ENCODE measurements around the gene ANGPTL4. TPM values are rescaled to one million over a fixed set of nuclear protein-coding genes. Genes with fewer than 3 reads are reported as not detected.

ANGPTL4 gene
- total and polyA plus RNA-seq, 2 experiments from 2014 or later: 1.9 to 2.2 TPM

DNA sequence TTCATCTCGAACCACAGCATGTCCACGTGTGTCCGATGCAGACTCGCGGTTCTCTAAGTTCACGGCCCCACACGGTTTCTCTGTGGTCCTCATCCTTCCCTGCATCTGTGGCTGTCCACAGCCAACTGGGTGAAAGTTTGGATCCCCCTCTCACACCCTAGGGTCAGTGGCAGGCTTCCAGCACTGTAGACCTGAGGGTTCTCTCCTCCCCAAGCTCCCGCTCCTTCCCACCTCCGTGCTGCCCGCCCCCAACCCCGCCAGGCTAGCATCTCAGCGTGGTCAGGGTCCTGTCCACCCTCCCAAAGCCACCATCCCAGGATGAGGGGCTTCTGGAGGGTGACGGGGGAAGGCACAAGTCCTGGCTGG is 3.0 kb downstream of the ANGPTL4 start:
- H3K4me3 Mint-ChIP-seq: 0 out of 3 replicates have a peak overlapping the region, but pooled peaks have one; percentile 33
- Histone ChIP-seq H3K36me3 (ENCODE audit: insufficient read depth) (no peaks in the 10 kb centered on the region), H3K79me2 (replicated peaks; ENCODE audit: insufficient read depth) (no peaks in the 10 kb centered on the region), H3K27me3 (ENCODE audit: insufficient read depth) (peaks cover 48% of the 10 kb centered on the region), H3K4me1 (ENCODE audit: insufficient read depth) (peaks cover 6% of the 10 kb centered on the region; the same call in 1 of the 2 replicates), H3K9me2 (ENCODE audit: insufficient read depth) (no peaks in the 10 kb centered on the region), H3K4me2 (peak overlapping the region; percentile 75), H4K20me1 (replicated peaks; ENCODE audit: insufficient read depth) (no peaks in the 10 kb centered on the region), H3F3A (replicated peaks; ENCODE audit: low read depth) (peaks cover 9% of the 10 kb centered on the region; the same call in 1 of the 2 replicates), H2AFZ (no peak overlapping the region; the same call in 1 of the 2 replicates), H3K4me3 (peak overlapping the region; percentile 47), H3K27ac (ENCODE audit: low read depth) (no peak overlapping the region)
- TF ChIP-seq, protein P1, sequence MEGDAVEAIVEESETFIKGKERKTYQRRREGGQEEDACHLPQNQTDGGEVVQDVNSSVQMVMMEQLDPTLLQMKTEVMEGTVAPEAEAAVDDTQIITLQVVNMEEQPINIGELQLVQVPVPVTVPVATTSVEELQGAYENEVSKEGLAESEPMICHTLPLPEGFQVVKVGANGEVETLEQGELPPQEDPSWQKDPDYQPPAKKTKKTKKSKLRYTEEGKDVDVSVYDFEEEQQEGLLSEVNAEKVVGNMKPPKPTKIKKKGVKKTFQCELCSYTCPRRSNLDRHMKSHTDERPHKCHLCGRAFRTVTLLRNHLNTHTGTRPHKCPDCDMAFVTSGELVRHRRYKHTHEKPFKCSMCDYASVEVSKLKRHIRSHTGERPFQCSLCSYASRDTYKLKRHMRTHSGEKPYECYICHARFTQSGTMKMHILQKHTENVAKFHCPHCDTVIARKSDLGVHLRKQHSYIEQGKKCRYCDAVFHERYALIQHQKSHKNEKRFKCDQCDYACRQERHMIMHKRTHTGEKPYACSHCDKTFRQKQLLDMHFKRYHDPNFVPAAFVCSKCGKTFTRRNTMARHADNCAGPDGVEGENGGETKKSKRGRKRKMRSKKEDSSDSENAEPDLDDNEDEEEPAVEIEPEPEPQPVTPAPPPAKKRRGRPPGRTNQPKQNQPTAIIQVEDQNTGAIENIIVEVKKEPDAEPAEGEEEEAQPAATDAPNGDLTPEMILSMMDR (conservative IDR thresholded peaks at IDR 0.05; ENCODE audit: low read depth in 2 of 2): no peak
- TF ChIP-seq POLR2AphosphoS5 (IDR thresholded peaks at IDR 0.05; ENCODE audit: low read depth) (no peak), JUNB (IDR thresholded peaks at IDR 0.05; ENCODE audit: unreplicated experiment) (no peak), EZH2phosphoT487 (IDR thresholded peaks at IDR 0.05; ENCODE audit: unreplicated experiment) (no peak)
- no peak overlapping the region for H3K27ac Mint-ChIP-seq
- peaks cover 2% of the 10 kb centered on the region; the same call in 1 of the 3 replicates for H3K9me3 Mint-ChIP-seq
- peaks cover 53% of the 10 kb centered on the region for H3K27me3 Mint-ChIP-seq (ENCODE audit: insufficient read depth, low read depth, poor library complexity)
- ATAC-seq (no peak), DNase-seq (ENCODE audit: low spot score) (no peak)
- H3K4me1 Mint-ChIP-seq: peaks cover 22% of the 10 kb centered on the region
- H3K36me3 Mint-ChIP-seq (ENCODE audit: low read depth): no peaks in the 10 kb centered on the region

- DNase-seq (ENCODE audit: low spot score): peak; percentile 84
- H3K9me2 ChIP-seq (ENCODE audit: insufficient read depth): no peaks in the 10 kb centered on the region
- H4K20me1 ChIP-seq (replicated peaks; ENCODE audit: insufficient read depth): no peaks in the 10 kb centered on the region
- peak overlapping the region; percentile 47 for H3K4me3 ChIP-seq
- no peak overlapping the region for H3K27ac ChIP-seq (ENCODE audit: low read depth)
- H3F3A ChIP-seq (replicated peaks; ENCODE audit: low read depth): peaks cover 9% of the 10 kb centered on the region; the same call in 1 of the 2 replicates
- H3K4me1 ChIP-seq (ENCODE audit: insufficient read depth): peaks cover 6% of the 10 kb centered on the region; the same call in 1 of the 2 replicates
- H3K79me2 ChIP-seq (replicated peaks; ENCODE audit: insufficient read depth): no peaks in the 10 kb centered on the region
- peaks cover 22% of the 10 kb centered on the region for H3K4me1 Mint-ChIP-seq
- ATAC-seq: peak; percentile 42
- H3K36me3 ChIP-seq (ENCODE audit: insufficient read depth): no peaks in the 10 kb centered on the region
- H2AFZ ChIP-seq: no peak overlapping the region; the same call in 1 of the 2 replicates
- no peak overlapping the region for H3K27ac Mint-ChIP-seq
- H3K36me3 Mint-ChIP-seq (ENCODE audit: low read depth): no peaks in the 10 kb centered on the region
- H3K4me3 Mint-ChIP-seq: peak overlapping the region; percentile 39; the same call in 1 of the 3 replicates
- H3K27me3 ChIP-seq (ENCODE audit: insufficient read depth): peaks cover 43% of the 10 kb centered on the region
- peaks cover 2% of the 10 kb centered on the region; the same call in 1 of the 3 replicates for H3K9me3 Mint-ChIP-seq
- peak overlapping the region; percentile 75 for H3K4me2 ChIP-seq
- peaks cover 50% of the 10 kb centered on the region for H3K27me3 Mint-ChIP-seq (ENCODE audit: insufficient read depth, low read depth, poor library complexity)
- TF ChIP-seq CREB1 (CRISPR knock-in tag; IDR thresholded peaks at IDR 0.05; ENCODE audit: low read depth): no peak
- no peak for TF ChIP-seq ZNF114 (CRISPR knock-in tag; IDR thresholded peaks at IDR 0.05)
- TF ChIP-seq EZH2phosphoT487 (IDR thresholded peaks at IDR 0.05; ENCODE audit: unreplicated experiment): no peak
- TF ChIP-seq, protein P2, sequence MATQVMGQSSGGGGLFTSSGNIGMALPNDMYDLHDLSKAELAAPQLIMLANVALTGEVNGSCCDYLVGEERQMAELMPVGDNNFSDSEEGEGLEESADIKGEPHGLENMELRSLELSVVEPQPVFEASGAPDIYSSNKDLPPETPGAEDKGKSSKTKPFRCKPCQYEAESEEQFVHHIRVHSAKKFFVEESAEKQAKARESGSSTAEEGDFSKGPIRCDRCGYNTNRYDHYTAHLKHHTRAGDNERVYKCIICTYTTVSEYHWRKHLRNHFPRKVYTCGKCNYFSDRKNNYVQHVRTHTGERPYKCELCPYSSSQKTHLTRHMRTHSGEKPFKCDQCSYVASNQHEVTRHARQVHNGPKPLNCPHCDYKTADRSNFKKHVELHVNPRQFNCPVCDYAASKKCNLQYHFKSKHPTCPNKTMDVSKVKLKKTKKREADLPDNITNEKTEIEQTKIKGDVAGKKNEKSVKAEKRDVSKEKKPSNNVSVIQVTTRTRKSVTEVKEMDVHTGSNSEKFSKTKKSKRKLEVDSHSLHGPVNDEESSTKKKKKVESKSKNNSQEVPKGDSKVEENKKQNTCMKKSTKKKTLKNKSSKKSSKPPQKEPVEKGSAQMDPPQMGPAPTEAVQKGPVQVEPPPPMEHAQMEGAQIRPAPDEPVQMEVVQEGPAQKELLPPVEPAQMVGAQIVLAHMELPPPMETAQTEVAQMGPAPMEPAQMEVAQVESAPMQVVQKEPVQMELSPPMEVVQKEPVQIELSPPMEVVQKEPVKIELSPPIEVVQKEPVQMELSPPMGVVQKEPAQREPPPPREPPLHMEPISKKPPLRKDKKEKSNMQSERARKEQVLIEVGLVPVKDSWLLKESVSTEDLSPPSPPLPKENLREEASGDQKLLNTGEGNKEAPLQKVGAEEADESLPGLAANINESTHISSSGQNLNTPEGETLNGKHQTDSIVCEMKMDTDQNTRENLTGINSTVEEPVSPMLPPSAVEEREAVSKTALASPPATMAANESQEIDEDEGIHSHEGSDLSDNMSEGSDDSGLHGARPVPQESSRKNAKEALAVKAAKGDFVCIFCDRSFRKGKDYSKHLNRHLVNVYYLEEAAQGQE (IDR thresholded peaks at IDR 0.05; ENCODE audit: unreplicated experiment): no peak
- no peak for TF ChIP-seq JUNB (IDR thresholded peaks at IDR 0.05; ENCODE audit: unreplicated experiment)
- TF ChIP-seq, protein P3, sequence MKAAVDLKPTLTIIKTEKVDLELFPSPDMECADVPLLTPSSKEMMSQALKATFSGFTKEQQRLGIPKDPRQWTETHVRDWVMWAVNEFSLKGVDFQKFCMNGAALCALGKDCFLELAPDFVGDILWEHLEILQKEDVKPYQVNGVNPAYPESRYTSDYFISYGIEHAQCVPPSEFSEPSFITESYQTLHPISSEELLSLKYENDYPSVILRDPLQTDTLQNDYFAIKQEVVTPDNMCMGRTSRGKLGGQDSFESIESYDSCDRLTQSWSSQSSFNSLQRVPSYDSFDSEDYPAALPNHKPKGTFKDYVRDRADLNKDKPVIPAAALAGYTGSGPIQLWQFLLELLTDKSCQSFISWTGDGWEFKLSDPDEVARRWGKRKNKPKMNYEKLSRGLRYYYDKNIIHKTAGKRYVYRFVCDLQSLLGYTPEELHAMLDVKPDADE (IDR thresholded peaks at IDR 0.05): no peak
- TF ChIP-seq, protein P1 (conservative IDR thresholded peaks at IDR 0.05; ENCODE audit: low read depth in 2 of 2): no peak
- no peak for TF ChIP-seq POLR2AphosphoS5 (IDR thresholded peaks at IDR 0.05; ENCODE audit: low read depth)
- TF ChIP-seq EZH2 (IDR thresholded peaks at IDR 0.05; ENCODE audit: low read depth, unreplicated experiment): no peak
These were observed 3.5 kb downstream of the ANGPTL4 start for GRCh38 chr19:8367327-8368001.

Measured in GM23338 (cell line).